Heart left ventricle (tissue), 16 donors: ENCODE data around the gene HTT-AS. TPM values are rescaled to one million over a fixed set of nuclear protein-coding genes. Genes with fewer than 3 reads are reported as not detected.

Experiments used
- ATAC-seq, 4 donors: fragments of 200-7000 bp; cut with Tn5 transposase; one replicate each; pipeline ENCODE4 v1.9.1; 2020 to 2022; ENCODE audit warnings: moderate library complexity in 4 of 4, mild to moderate bottlenecking in 3 of 4, moderate number of reproducible peaks in 1 of 4
- DNase-seq, 5 donors: peaks; one replicate each; pipeline ENCODE4 v3.0.0-alpha.2; 2020
- H3K27ac ChIP-seq, 12 donors: fragments of 200-600 bp; sonication (generic) in 4 of 12; one replicate each; pipeline versions ENCODE4 v1.5.0 to v1.8.0; 2016 to 2022; ENCODE audit warnings: mild to moderate bottlenecking in 2 of 12
- H3K27me3 ChIP-seq, 9 donors: fragments of 200-600 bp; sonication (generic) in 2 of 9; one replicate each; pipeline versions ENCODE4 v1.5.1 to v1.8.0; 2016 to 2022; ENCODE audit warnings: mild to moderate bottlenecking in 3 of 9
- H3K36me3 ChIP-seq, 9 donors: fragments of 200-600 bp; sonication (generic) in 2 of 9; one replicate each; pipeline versions ENCODE4 v1.5.0 to v1.8.0; 2018 to 2022; ENCODE audit warnings: mild to moderate bottlenecking in 2 of 9
- H3K4me1 ChIP-seq, 12 donors: fragments of 200-600 bp; sonication (generic) in 4 of 12; one replicate each; pipeline versions ENCODE4 v1.5.0 to v1.8.0; 2016 to 2022; ENCODE audit warnings: mild to moderate bottlenecking in 3 of 12
- H3K4me3 ChIP-seq, 12 donors: fragments of 200-600 bp; sonication (generic) in 4 of 12; one replicate each; pipeline versions ENCODE4 v1.5.0 to v1.8.0; 2017 to 2022; ENCODE audit warnings: mild to moderate bottlenecking in 9 of 12, moderate library complexity in 4 of 12
- H3K9me3 ChIP-seq, 12 donors: fragments of 200-600 bp; sonication (generic) in 4 of 12; one replicate each; pipeline versions ENCODE4 v1.5.0 to v1.8.0; 2016 to 2022; ENCODE audit warnings: mild to moderate bottlenecking in 1 of 12
- POLR2A ChIP-seq, 2 donors: fragments of 450-650 bp; IDR thresholded peaks; one replicate each; pipeline ENCODE4 v1.6.1; 2017; ENCODE audit warnings: antibody characterized with exemption in 2 of 2, mild to moderate bottlenecking in 2 of 2, moderate library complexity in 2 of 2
- WGBS, 4 donors: extraction: QIAGEN DNeasy Blood & Tissue Kit in 2 of 4; methylation state at CpG; one replicate each; pipeline versions ENCODE4 v1.1.5 to v1.1.7; 2013 to 2018; 5-methylcytosine and 5-hydroxymethylcytosine counted together
- intact Hi-C, 10 donors: fragments of 100-400 bp; cut with DNase I; formaldehyde crosslinking; loops; one replicate each; pipeline versions ENCODE4 v1.11.1 to v1.14.2; 2022
- polyA plus RNA-seq, 2 donors: library from polyadenylated mRNA; stranded (reverse); fragments of 200-250 nt; gene quantifications; one replicate each; pipeline ENCODE4 v1.2.3, GENCODE V29; 2013
- total RNA-seq, 9 donors: library from RNA; depleted of rRNA in 2 of 9; stranded (reverse); fragments of >200 nt in 2 of 9; fragmentation: NEBNext Ultra II Directional in 3 of 9; extraction: Animal tissue kit (Norgen Biotek cat#: 25700) in 3 of 9; gene quantifications; one replicate each; pipeline versions ENCODE4 v1.1.0 to v1.2.4, GENCODE V29; 2016 to 2023
- TF ChIP-seq, protein P1 (sequence below), 12 donors: fragments of 200-600 bp; sonication (generic) in 4 of 12; IDR thresholded peaks; one replicate each; pipeline versions ENCODE4 v1.5.0 to v1.8.0; 2018 to 2022; ENCODE audit warnings: antibody characterized with exemption in 12 of 12, mild to moderate bottlenecking in 5 of 12
- donor health status: ischemic (EF 13 %, LVEDD 7.1; RV severe dilation, severe dysfunction).
- donor health status: healthy with polysubstance abuse.
- donor health status: DM: no; HTN: yes; CAD: no.
- donor health status: DM: no; HTN: no; CAD: no.
- donor health status: ischemic (EF 25% LVEDD 6.9; RV normal size, moderate dysfunction).
- donor health status: ischemic (EF 25% LVEDD 5.7; RV mildly dilated, moderate dysfunction).
- donor health status: healthy.
- donor health status: DM: yes; HTN: yes; CAD: no.
- donor health status: ischemic (EF 35%, LVEDD 5.7; RV mildly dilated, moderate dysfunction).
- donor health status: nonischemic (EF 11% LVEDD 7.7; RV severe dilation, severe dysfunction).
- donor health status: DM: yes; HTN: yes; CAD: no.
- donor health status: PGD.
- donor health status: ischemic (EF 29% LVEDD 5.4; RV normal size, mild dysfunction).
- donor health status: nonischemic (EF 23%, LVEDD 6.1; RV moderate dilation, normal function).

Gene HTT-AS
- total and polyA plus RNA-seq, 11 donors, result not detected

- DNase-seq, result no peak
- Histone ChIP-seq H3K4me3 (no peak overlapping the region), H3K27ac (no peak overlapping the region), H3K36me3 (peaks cover 0 to 5% (median 0%) of the 10 kb centered on the region in 9 donors), H3K4me1 (no peaks in the 10 kb centered on the region), H3K9me3 (no peaks in the 10 kb centered on the region), H3K27me3 (no peaks in the 10 kb centered on the region)
- intact Hi-C loops, result no loop called here
- no peak for ATAC-seq
- WGBS, 4 donors, result 92 to 94% (median 94%) methylated on average over 21 of the region's 21 CpGs
- TF ChIP-seq POLR2A (IDR thresholded peaks at IDR 0.05), result no peak
- TF ChIP-seq, protein P1, sequence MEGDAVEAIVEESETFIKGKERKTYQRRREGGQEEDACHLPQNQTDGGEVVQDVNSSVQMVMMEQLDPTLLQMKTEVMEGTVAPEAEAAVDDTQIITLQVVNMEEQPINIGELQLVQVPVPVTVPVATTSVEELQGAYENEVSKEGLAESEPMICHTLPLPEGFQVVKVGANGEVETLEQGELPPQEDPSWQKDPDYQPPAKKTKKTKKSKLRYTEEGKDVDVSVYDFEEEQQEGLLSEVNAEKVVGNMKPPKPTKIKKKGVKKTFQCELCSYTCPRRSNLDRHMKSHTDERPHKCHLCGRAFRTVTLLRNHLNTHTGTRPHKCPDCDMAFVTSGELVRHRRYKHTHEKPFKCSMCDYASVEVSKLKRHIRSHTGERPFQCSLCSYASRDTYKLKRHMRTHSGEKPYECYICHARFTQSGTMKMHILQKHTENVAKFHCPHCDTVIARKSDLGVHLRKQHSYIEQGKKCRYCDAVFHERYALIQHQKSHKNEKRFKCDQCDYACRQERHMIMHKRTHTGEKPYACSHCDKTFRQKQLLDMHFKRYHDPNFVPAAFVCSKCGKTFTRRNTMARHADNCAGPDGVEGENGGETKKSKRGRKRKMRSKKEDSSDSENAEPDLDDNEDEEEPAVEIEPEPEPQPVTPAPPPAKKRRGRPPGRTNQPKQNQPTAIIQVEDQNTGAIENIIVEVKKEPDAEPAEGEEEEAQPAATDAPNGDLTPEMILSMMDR (IDR thresholded peaks at IDR 0.05), result no peak
Observed at GRCh38 chr4:3025881-3026280, 48.5 kb downstream of the HTT-AS start.

GRCh38 chr4:3022651-3023050, 51.7 kb downstream of the HTT-AS start:
- Histone ChIP-seq H3K4me3 (no peak overlapping the region), H3K27ac (no peak overlapping the region), H3K36me3 (peaks cover 0 to 2% (median 0%) of the 10 kb centered on the region in 9 donors), H3K4me1 (no peaks in the 10 kb centered on the region), H3K9me3 (no peaks in the 10 kb centered on the region), H3K27me3 (no peaks in the 10 kb centered on the region)
- no peak for ATAC-seq
- WGBS, 4 donors, result 77 to 92% (median 86%) methylated on average over 3 of the region's 3 CpGs
- no peak for TF ChIP-seq POLR2A (IDR thresholded peaks at IDR 0.05)
- TF ChIP-seq, protein P1 (IDR thresholded peaks at IDR 0.05), result no peak
- intact Hi-C loops, result no loop called here
- DNase-seq, result no peak

- H3K27ac ChIP-seq, result no peak overlapping the region
- no peaks in the 10 kb centered on the region for H3K27me3 ChIP-seq
- 85 to 94% (median 91%) methylated on average over 8 of the region's 8 CpGs for WGBS, 4 donors
- DNase-seq (no peak), ATAC-seq (no peak)
- intact Hi-C loops, result no loop called here
- no peak overlapping the region for H3K4me3 ChIP-seq
- H3K36me3 ChIP-seq, result peaks cover 0 to 3% (median 0%) of the 10 kb centered on the region in 9 donors
- H3K4me1 ChIP-seq, result no peaks in the 10 kb centered on the region
- TF ChIP-seq, protein P1 (IDR thresholded peaks at IDR 0.05), result no peak
- TF ChIP-seq POLR2A (IDR thresholded peaks at IDR 0.05), result no peak
- no peaks in the 10 kb centered on the region for H3K9me3 ChIP-seq
Observed at GRCh38 chr4:3022112-3022511, 52.2 kb downstream of the HTT-AS start.

GRCh38 chr4:3021627-3022026, 52.7 kb downstream of the HTT-AS start:
- no peak for DNase-seq
- TF ChIP-seq POLR2A (IDR thresholded peaks at IDR 0.05), result no peak
- TF ChIP-seq, protein P1 (IDR thresholded peaks at IDR 0.05), result no peak
- Histone ChIP-seq H3K9me3 (no peaks in the 10 kb centered on the region), H3K4me1 (no peaks in the 10 kb centered on the region), H3K27ac (no peak overlapping the region), H3K4me3 (no peak overlapping the region), H3K27me3 (no peaks in the 10 kb centered on the region), H3K36me3 (peaks cover 0 to 3% (median 0%) of the 10 kb centered on the region in 9 donors)
- 96 to 99% (median 97%) methylated on average over 8 of the region's 8 CpGs for WGBS, 4 donors
- intact Hi-C loops, result no loop called here
- no peak for ATAC-seq
